ENCODE measurements around the gene DENND1A. TPM values are rescaled to one million over a fixed set of nuclear protein-coding genes. Genes with fewer than 3 reads are reported as not detected.

Gene DENND1A
- total RNA-seq, 2 donors from 2014 or later, result 22.8 to 24.4 TPM

DNA sequence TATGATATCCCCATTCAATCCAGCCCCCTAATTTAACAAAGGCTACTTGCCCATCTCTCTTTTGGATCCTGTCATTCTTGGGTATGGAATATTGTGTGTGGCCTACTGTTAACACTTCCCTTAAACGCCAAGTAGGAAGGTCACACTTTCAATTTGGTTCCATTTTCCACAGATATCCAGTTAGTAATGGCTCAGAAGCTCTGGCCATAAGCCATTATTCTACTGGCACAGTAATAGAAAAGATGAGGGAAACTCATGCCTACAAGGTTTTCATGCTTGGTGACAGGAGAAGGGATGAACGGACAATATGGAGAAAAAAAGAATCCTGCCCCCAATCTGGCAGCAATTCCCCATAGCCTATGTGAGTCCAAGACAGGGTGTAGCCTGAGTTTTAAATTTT lies 346.3 kb downstream of the DENND1A start:
- DNase-seq (ENCODE audit: low spot score), result no peak
- intact Hi-C loops (cut with DNase I), result no loop called here

DNA sequence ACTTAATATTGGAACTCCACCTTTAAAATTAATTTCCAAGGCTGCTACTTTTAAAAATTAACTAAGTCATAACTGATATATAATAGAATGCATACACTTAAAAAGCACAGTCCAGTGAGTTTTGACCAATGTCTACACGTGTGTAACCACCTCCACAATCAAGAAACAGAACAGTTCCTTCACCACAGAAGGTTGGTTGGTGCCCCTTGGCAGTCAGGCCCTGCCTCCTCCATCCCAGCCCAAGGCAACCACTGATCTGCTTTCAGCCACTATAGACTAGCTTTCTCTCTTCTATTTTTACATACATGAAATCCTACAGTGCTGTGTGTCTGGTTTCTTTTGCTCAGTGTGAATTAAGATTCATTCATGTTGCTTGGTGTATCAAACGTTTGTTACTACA lies 358.7 kb downstream of the DENND1A start:
- intact Hi-C loops (cut with DNase I), result no loop called here
- DNase-seq (ENCODE audit: low spot score), result no peak

GRCh38 chr9:123568691-123569688 lies 360.9 kb downstream of the DENND1A start:
- no peak for DNase-seq (ENCODE audit: low spot score)
- intact Hi-C loops (cut with DNase I), result no loop called here

GRCh38 chr9:123567013-123567412 lies 362.9 kb downstream of the DENND1A start:
- no peak for DNase-seq (ENCODE audit: low spot score)
- intact Hi-C loops (cut with DNase I), result no loop called here

DNA sequence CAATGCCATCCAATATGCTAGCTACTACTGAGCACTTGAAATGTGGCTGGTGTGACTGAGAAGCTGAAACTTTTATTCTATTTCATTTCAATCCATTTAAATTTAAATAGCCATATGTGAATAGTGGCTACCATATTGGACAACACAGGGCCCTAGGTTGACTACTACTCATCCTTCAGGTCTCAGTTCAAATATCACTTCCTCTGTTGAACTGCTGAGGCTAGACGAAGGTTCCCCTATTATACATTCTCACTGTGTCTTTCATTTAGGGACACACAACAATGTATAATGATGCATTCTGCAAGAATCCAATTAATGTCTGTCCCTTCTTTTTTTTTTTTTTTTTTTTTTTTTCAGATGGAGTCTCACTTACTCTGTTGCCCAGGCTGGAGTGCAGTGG lies 365.3 kb downstream of the DENND1A start:
- intact Hi-C loops (cut with DNase I), result no loop called here
- DNase-seq (ENCODE audit: low spot score), result no peak

DNA sequence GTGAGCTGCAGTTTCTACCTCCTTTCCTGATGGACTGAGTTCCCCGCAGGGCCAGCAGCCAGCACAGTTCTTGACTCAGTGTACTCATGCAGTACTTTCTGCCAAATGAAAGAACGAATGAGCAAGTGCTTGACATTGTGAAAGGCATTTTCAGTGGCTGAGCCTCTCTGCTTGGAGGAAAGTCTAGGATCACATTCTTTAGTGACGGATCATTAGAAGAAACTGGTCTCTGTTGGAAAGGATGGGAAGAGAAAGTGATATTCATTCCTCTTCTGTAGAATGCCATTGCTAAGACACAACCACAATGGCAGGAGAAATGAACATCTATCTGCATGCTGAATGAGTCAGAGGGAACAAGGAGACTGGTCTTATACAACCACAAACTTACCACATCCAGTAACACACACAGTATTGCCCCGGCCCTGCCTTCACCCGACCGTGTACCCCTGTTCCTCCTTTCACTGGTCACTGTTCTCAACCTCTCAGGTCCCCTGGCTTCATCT lies 367.0 kb downstream of the DENND1A start:
- DNase-seq (ENCODE audit: low spot score), result peak; percentile 85
- intact Hi-C loops (cut with DNase I), result no loop called here

GRCh38 chr9:123561046-123561445 lies 368.9 kb downstream of the DENND1A start:
- no peak for DNase-seq (ENCODE audit: low spot score)
- intact Hi-C loops (cut with DNase I), result no loop called here

- DNase-seq (ENCODE audit: low spot score), result no peak
- intact Hi-C loops (cut with DNase I), result no loop called here
These were observed 373.2 kb downstream of the DENND1A start for GRCh38 chr9:123556464-123557435.

DNA sequence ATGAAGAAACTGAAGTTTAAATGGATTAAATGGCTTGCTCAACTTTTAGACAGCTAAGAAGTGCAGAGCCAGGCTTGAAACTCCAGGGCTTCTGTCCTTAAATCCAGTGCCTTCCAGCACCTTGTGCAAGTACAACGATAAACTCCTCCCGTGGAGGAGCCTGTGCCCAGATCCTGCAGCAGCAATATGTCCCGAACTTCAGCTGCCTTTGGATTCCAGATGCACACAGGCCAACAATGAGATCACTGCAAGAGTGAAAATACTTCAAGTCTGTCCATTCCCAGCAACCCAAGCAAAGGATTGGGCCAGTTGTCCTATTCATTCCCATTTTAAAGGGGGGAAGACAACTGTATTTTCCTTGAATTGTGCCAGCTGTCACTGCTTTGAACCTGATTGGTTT lies 374.3 kb downstream of the DENND1A start:
- intact Hi-C loops (cut with DNase I), result no loop called here
- DNase-seq (ENCODE audit: low spot score), result no peak

GRCh38 chr9:123552530-123552929 lies 377.4 kb downstream of the DENND1A start:
- intact Hi-C loops (cut with DNase I), result no loop called here
- no peak for DNase-seq (ENCODE audit: low spot score)

DNA sequence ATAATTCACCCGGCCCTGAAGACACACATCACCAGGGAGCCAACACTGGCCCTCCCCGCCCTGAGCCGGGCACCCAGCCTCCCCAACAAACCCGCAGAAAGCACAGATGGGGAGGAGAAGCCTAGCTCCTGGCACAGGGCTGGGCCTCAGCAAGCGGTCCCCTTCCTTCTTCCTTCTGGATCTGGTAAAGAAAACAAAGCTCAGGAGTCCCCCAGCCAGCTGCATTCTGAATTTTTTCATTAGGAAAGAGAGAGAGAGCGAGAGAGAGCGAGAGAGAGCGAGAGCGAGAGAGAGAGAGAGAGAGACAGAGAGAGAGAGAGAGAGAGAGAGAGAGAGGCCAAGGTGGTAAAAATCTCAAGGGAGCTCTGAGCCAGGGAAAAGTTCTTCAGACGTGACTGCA lies 378.2 kb downstream of the DENND1A start:
- intact Hi-C loops (cut with DNase I), result no loop called here
- DNase-seq (ENCODE audit: low spot score), result no peak

- intact Hi-C loops (cut with DNase I), result no loop called here
- DNase-seq (ENCODE audit: low spot score), result no peak
These were observed 379.1 kb downstream of the DENND1A start for GRCh38 chr9:123550797-123551196.

- no peak for DNase-seq (ENCODE audit: low spot score)
- intact Hi-C loops (cut with DNase I), result no loop called here
These were observed 379.9 kb downstream of the DENND1A start for GRCh38 chr9:123550012-123550411.

GRCh38 chr9:123548741-123549545 lies 381.0 kb downstream of the DENND1A start:
- intact Hi-C loops (cut with DNase I), result loop anchor here in 1 of 2 donors (10.0 kb wide), 1 partner anchor 496 kb away; no protein-coding TSS in a partner anchor
- no peak for DNase-seq (ENCODE audit: low spot score)

GRCh38 chr9:123544007-123544827 lies 385.7 kb downstream of the DENND1A start:
- no peak for DNase-seq (ENCODE audit: low spot score)
- intact Hi-C loops (cut with DNase I), result loop anchor here in 1 of 2 donors (10.0 kb wide), 1 partner anchor 501 kb away; no protein-coding TSS in a partner anchor

DNA sequence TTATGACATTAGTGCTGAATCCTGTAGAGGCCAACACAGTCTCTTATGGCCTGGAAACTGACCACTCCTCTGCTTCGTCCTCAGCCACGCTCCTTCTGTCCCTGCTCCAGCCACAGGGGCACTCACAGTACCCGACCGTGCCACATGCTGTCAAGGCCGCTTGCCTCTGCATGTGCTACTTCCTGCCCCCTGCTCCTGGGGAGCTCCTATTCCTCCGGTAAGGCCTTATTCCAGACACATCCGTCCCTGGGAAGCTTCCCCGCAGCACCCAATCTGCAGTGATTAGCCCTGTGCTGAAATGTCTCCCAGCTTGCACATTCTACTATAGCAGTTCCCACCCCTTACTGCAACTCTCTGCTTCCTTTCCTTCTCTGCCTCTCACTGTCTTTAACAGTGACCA lies 386.4 kb downstream of the DENND1A start:
- intact Hi-C loops (cut with DNase I), result loop anchor here in 1 of 2 donors (10.0 kb wide), 1 partner anchor 501 kb away; no protein-coding TSS in a partner anchor
- no peak for DNase-seq (ENCODE audit: low spot score)

DNA sequence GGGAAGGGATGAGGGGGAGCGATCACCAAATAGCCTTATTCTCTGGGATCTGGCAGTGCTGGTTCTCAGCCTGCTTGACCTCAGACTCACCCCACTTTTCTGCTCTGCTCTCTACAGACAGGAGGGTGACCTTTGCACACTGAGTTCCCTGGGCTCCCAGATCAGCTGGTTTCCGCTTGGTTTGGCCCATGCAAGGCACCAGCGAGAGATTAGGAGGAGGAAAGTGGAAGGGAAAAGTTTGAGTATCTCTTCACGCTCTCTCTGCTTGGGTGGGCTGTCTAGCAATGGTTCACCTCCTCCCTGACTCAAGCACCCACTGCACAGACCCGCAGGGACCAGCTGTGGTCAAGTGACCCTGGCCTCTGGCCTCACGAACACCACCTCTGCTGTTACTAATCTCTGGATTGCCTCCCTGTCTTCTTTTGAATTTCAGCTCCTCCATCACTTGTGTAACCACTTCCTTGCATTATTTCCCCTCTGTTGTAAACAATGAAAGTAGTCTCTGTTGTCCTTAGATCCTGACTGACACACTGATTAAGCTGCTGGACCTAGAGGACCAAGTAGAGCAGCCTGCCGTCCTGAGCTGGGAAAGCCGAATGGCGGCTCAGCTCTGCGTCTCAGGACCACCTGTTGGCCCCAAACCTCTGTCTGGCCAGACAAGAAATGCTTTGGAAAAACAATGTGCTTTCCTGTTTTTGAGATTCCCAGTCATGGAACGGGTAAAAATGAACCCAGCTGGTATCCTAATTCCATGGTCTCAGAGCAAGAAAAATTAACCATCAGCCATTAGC lies 387.3 kb downstream of the DENND1A start:
- intact Hi-C loops (cut with DNase I), result loop anchor here in 1 of 2 donors (10.0 kb wide), 1 partner anchor 502 kb away; no protein-coding TSS in a partner anchor
- DNase-seq (ENCODE audit: low spot score), result no peak

All from posterior vena cava (tissue), 2 donors.